Left ventricle myocardium inferior (tissue), 1 donor: ENCODE results near the gene BRAF. TPM values are rescaled to one million over a fixed set of nuclear protein-coding genes. Genes with fewer than 3 reads are reported as not detected.
"Not testable (repeated sequence)": the region's sequence is repeated elsewhere in the genome, so short reads cannot be mapped to it uniquely, and the experiment has no call there.

Source experiments
- DNase-seq: peaks from one replicate; pipeline ENCODE4 v3.0.0-alpha.2; 2020
- H3K27ac ChIP-seq: fragments of 200-600 bp; replicated peaks from 2 replicates; pipeline ENCODE4 v1.8.0; 2021
- H3K27me3 ChIP-seq: fragments of 200-600 bp; 2 replicates; pipeline ENCODE4 v1.8.0; 2021; ENCODE audit warnings: low read depth
- H3K36me3 ChIP-seq: fragments of 200-600 bp; 2 replicates; pipeline ENCODE4 v1.8.0; 2021
- H3K4me1 ChIP-seq: fragments of 200-600 bp; 2 replicates; pipeline ENCODE4 v1.8.0; 2021
- H3K4me3 ChIP-seq: fragments of 200-600 bp; 2 replicates; pipeline ENCODE4 v1.8.0; 2021; ENCODE audit warnings: mild to moderate bottlenecking, moderate library complexity
- H3K9me3 ChIP-seq: fragments of 200-600 bp; replicated peaks from 2 replicates; pipeline ENCODE4 v1.8.0; 2021
- intact Hi-C: fragments of 100-400 bp; cut with micrococcal nuclease; formaldehyde crosslinking; loops from one replicate; pipeline ENCODE4 v1.11.0; 2022
- total RNA-seq: library from RNA; stranded (reverse); fragmentation: NEBNext Ultra II Directional; extraction: Animal tissue kit (Norgen Biotek cat#: 25700); gene quantifications from one replicate; pipeline ENCODE4 v1.2.1, GENCODE V29; 2021
- TF ChIP-seq, protein P1 (sequence below): fragments of 200-600 bp; IDR thresholded peaks from 2 replicates; pipeline ENCODE4 v1.8.0; 2021; ENCODE audit warnings: antibody characterized with exemption, mild to moderate bottlenecking, borderline replicate concordance
- donor health status: DM: no; HTN: yes; CAD: no; lungs with severe emphysema.

The BRAF gene
- total RNA-seq, 1 donor from 2014 or later, result 18.8 TPM

GRCh38 chr7:140671966-140672365 is 252.8 kb downstream of the BRAF start:
- H3K4me3 ChIP-seq, result peak overlapping the region; percentile 85
- H3K4me1 ChIP-seq, result peaks cover 38% of the 10 kb centered on the region
- TF ChIP-seq, protein P1, sequence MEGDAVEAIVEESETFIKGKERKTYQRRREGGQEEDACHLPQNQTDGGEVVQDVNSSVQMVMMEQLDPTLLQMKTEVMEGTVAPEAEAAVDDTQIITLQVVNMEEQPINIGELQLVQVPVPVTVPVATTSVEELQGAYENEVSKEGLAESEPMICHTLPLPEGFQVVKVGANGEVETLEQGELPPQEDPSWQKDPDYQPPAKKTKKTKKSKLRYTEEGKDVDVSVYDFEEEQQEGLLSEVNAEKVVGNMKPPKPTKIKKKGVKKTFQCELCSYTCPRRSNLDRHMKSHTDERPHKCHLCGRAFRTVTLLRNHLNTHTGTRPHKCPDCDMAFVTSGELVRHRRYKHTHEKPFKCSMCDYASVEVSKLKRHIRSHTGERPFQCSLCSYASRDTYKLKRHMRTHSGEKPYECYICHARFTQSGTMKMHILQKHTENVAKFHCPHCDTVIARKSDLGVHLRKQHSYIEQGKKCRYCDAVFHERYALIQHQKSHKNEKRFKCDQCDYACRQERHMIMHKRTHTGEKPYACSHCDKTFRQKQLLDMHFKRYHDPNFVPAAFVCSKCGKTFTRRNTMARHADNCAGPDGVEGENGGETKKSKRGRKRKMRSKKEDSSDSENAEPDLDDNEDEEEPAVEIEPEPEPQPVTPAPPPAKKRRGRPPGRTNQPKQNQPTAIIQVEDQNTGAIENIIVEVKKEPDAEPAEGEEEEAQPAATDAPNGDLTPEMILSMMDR, result no peak
- H3K36me3 ChIP-seq, result no peaks in the 10 kb centered on the region
- DNase-seq, result no peak
- no peak overlapping the region for H3K27ac ChIP-seq
- intact Hi-C loops, result no loop called here
- H3K9me3 ChIP-seq, result no peaks in the 10 kb centered on the region
- H3K27me3 ChIP-seq, result no peaks in the 10 kb centered on the region

DNA sequence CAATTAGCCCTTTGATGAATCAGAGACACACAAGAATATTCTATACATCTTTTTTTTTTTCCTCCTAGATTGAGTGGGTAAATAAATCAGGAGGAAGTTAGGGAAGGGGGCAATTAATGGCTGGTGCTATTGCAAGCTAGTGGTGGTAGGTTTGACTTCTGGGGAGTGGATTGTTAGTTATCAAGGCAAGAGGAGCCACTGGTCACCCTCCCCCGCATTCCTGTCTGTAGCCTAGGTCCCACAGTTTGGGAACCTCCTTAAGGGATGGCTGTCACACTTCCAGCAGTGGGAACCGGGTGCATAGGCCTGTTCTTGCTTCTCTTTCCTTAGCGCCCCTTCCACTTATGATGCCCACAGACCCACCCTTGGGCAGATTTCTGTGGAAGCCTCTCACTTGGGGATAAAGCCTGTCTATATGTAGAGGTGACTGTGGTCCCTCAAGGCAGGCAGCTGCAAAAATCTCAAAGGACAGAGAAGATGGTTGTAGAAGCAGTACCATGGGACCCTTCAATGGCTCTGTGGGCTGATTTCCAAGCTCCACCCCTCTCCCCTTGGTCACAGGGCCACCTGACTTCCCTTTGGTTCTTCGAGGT is 254.3 kb downstream of the BRAF start:
- H3K27ac ChIP-seq, result no peak overlapping the region
- H3K27me3 ChIP-seq, result no peaks in the 10 kb centered on the region
- H3K4me3 ChIP-seq, result no peak overlapping the region
- TF ChIP-seq, protein P1, result no peak
- H3K9me3 ChIP-seq, result no peaks in the 10 kb centered on the region
- H3K4me1 ChIP-seq, result peaks cover 33% of the 10 kb centered on the region
- H3K36me3 ChIP-seq, result no peaks in the 10 kb centered on the region
- DNase-seq, result no peak
- intact Hi-C loops, result no loop called here

DNA sequence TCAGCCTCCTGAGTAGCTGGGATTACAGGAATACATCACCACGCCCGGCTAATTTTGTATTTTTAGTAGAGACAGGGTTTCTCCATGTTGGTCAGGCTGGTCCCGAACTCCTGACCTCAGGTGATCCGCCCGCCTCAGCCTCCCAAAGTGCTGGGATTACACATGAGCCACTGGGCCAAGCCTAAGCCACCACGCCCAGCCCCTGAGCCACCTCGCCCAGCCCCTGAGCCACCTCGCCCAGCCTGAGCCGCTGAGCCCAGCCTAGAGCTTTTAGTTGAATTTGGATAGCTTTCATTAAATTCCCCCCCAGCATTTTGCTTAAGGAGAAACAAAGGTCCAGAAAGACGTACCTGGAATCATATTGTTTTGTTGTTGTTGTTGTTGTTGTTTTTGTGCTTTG is 254.9 kb downstream of the BRAF start:
- DNase-seq, H3K9me3 ChIP-seq, H3K27ac ChIP-seq, H3K36me3 ChIP-seq, H3K4me3 ChIP-seq, H3K27me3 ChIP-seq, intact Hi-C loops: not testable (repeated sequence)
- H3K4me1 ChIP-seq, result peaks cover 28% of the 10 kb centered on the region

- H3K9me3 ChIP-seq, result no peaks in the 10 kb centered on the region
- peaks cover 23% of the 10 kb centered on the region for H3K4me1 ChIP-seq
- TF ChIP-seq, protein P1, result no peak
- no peak overlapping the region for H3K4me3 ChIP-seq
- H3K36me3 ChIP-seq, result no peaks in the 10 kb centered on the region
- H3K27ac ChIP-seq, result no peak overlapping the region
- H3K27me3 ChIP-seq, result no peaks in the 10 kb centered on the region
- intact Hi-C loops, result no loop called here
- DNase-seq, result no peak
These were observed 255.4 kb downstream of the BRAF start for GRCh38 chr7:140669352-140669751.

Other genes starting within 250 kb of the BRAF start
- gene NDUFB2, start 228.2 kb downstream of the BRAF start, total RNA-seq, result 682 TPM
- 123 TPM for gene MRPS33, start 90.0 kb upstream of the BRAF start, total RNA-seq
- 35.9 TPM for gene TMEM178B, start 149.1 kb upstream of the BRAF start, total RNA-seq